Activated T-helper 17 cell treated with anti-CD3 and anti-CD28 coated beads, Interleukin-2, amount 50 U/mL, for 72 hours (primary cell): Measurements from ENCODE around the gene EFCC1. TPM values are rescaled to one million over a fixed set of nuclear protein-coding genes. Genes with fewer than 3 reads are reported as not detected.
A peak's percentile ranks its signal among the peaks of the same experiment; 100 is the strongest.

Experiments used
- ATAC-seq: fragments of 150-1000 bp; cut with Tn5 transposase; replicated peaks from 2 replicates; pipeline ENCODE4 v1.10.0; 2021; ENCODE audit warnings: mild to moderate bottlenecking, moderate library complexity
- H3K27ac Mint-ChIP-seq: one replicate; pipeline ENCODE4 v1.8.0; 2022; ENCODE audit warnings: mixed read lengths
- H3K27me3 Mint-ChIP-seq: one replicate; pipeline ENCODE4 v1.8.0; 2022; ENCODE audit warnings: mixed read lengths
- H3K36me3 Mint-ChIP-seq: one replicate; pipeline ENCODE4 v1.8.0; 2022; ENCODE audit warnings: low read depth, mild to moderate bottlenecking, mixed read lengths
- H3K4me1 Mint-ChIP-seq: one replicate; pipeline ENCODE4 v1.8.0; 2022; ENCODE audit warnings: mixed read lengths
- H3K4me3 Mint-ChIP-seq: one replicate; pipeline ENCODE4 v1.8.0; 2022; ENCODE audit warnings: mild to moderate bottlenecking, mixed read lengths
- H3K9me3 Mint-ChIP-seq: one replicate; pipeline ENCODE4 v1.8.0; 2022; ENCODE audit warnings: mixed read lengths
- total RNA-seq, 2 donors: library from RNA; stranded (reverse); gene quantifications; one replicate each; pipeline ENCODE4 v1.2.3, GENCODE V29; 2022

EFCC1 gene
- total RNA-seq, 2 donors from 2014 or later: not detected

DNA sequence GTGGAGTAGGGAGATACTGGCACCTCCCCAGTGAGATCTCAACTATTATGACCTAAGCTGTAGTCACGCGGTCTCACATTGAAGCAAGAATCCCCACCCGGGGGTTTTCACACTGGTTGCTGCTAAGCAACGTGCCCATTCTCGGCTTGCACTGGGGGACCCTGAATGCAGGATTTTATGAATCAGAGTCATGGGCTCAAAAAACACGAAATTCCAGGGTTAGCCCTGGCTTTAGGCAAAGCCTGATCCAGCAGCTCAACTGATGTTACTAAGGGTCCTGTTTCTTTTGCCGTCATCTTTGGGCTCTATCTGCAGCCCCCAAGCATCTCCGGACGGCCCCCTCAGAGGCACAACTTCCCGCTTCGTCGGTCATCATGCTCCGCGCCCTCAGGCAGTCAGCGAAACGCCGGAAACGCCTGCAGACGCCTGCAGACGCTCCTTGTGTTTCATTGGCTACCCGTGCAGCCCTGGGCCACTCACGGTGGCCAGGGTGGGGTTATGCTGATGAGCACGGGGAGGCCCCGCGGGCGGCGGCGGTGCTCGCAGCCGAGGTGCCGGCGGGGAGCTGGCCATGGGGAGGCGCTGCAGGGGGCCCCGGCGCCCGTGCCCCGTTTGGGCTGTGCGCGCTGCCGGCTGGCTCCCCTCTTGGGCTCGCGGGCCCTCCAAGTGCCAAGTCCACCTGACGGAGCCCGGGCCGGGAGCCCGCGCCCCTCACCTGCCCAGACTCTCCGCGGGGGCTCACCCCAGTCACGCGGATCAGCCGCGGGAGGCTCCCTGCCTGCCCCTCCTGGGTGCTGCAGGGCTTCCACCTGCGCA, 25.8 kb downstream of the EFCC1 start:
- H3K4me1 Mint-ChIP-seq: peaks cover 18% of the 10 kb centered on the region
- peak; percentile 100 for ATAC-seq
- H3K36me3 Mint-ChIP-seq: no peaks in the 10 kb centered on the region
- no peaks in the 10 kb centered on the region for H3K27me3 Mint-ChIP-seq
- H3K4me3 Mint-ChIP-seq: peak overlapping the region; percentile 85
- H3K27ac Mint-ChIP-seq: peak overlapping the region; percentile 86
- no peaks in the 10 kb centered on the region for H3K9me3 Mint-ChIP-seq

DNA sequence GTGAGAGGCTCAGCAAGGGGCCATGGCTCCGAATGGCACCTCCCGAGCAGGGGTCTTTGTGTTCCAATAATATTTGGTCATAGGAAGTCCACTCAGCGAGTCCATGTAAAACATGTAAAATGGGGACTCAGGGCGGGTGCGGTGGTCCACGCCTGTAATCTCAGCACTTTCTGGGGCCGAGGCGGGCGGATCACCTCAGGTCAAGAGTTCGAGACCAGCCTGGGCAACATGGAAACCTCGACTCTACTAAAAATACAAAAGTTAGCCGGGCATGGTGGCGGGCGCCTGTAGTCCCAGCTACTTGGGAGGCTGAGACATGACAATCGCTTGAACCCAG, 26.4 kb downstream of the EFCC1 start:
- H3K27me3 Mint-ChIP-seq: no peaks in the 10 kb centered on the region
- H3K27ac Mint-ChIP-seq: no peak overlapping the region
- peak overlapping the region; percentile 85 for H3K4me3 Mint-ChIP-seq
- H3K36me3 Mint-ChIP-seq: no peaks in the 10 kb centered on the region
- peaks cover 18% of the 10 kb centered on the region for H3K4me1 Mint-ChIP-seq
- H3K9me3 Mint-ChIP-seq: no peaks in the 10 kb centered on the region
- no peak for ATAC-seq

DNA sequence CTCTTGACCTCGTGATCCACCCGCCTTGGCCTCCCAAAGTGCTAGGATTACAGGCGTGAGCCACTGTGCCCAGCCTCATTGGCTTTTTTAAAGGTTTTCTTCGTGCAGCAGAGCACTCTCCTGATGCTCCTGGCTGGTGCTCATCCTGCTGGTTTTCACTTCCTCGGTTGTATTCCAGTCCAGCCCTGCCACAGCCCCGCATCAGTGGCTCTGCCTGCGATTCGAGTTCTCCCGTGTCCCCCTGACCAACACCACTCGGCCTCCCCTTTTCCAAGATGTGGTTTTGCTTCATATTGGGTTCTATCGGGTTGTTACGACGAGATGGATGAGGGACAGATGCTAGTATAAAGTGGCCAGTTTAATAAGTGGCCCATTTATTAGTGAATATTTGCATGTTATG, 27.8 kb downstream of the EFCC1 start:
- ATAC-seq: no peak
- H3K36me3 Mint-ChIP-seq: no peaks in the 10 kb centered on the region
- H3K27me3 Mint-ChIP-seq: no peaks in the 10 kb centered on the region
- no peaks in the 10 kb centered on the region for H3K9me3 Mint-ChIP-seq
- H3K4me1 Mint-ChIP-seq: peaks cover 22% of the 10 kb centered on the region
- no peak overlapping the region for H3K4me3 Mint-ChIP-seq
- no peak overlapping the region for H3K27ac Mint-ChIP-seq

DNA sequence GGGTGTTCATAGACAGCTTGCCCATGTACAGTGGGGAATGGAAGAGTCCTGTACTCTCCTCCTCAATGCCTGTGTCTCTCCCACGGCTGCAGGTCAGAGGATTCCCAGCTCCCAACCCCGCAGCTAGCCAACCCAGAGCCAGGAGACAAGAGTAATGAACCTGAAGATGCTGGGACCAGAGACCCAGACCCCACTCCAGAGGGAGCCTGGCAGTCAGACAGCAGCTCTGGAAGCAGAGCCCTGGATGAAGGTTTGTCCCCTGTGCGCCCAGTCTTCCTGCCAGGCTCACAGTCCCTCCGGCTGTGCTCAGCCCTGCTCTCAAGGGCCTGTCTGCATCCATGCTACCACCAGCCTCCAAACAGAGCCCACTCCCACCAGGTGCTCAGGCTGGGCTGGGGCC, 29.5 kb downstream of the EFCC1 start:
- ATAC-seq: no peak
- Mint-ChIP-seq H3K4me3 (no peak overlapping the region), H3K9me3 (no peaks in the 10 kb centered on the region), H3K4me1 (peaks cover 14% of the 10 kb centered on the region), H3K27me3 (no peaks in the 10 kb centered on the region), H3K27ac (no peak overlapping the region), H3K36me3 (no peaks in the 10 kb centered on the region)

DNA sequence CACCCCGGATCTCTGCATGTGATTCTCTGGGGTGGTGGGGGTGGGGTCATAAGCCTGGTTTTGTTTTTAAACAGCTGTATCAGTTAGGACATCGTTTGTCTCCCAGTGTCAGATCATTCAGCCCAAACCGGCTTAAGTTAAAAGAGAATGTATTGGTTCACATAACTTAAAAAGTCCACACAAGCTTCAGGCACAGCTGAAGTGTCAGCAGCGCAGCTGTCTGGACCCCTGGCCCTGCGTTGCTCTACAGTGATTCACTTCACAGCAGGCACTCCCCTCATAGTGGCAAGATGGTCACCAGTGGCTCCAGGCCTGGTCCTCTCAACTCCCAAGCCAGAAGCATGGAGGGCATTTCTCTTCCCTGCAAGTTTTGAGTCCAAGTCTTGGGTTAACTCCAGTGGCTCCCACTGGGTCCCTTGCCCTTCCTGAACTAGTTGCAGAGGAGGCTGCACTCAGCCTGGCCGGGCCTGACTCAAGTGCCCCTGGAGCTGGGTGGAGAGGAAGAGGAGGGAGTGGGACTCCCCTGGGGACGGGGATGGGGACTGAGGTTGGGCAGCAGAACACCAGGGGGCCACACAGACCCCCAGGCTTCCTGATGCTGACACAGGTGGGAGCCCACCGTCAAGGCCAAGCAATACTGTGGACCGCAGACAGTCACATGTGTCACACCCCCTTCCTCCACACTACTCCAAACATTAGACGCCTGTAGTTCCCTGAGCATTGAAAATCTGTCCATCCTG, 30.5 kb downstream of the EFCC1 start:
- Mint-ChIP-seq H3K36me3 (no peaks in the 10 kb centered on the region), H3K4me3 (no peak overlapping the region), H3K4me1 (peaks cover 8% of the 10 kb centered on the region), H3K27me3 (no peaks in the 10 kb centered on the region), H3K27ac (no peak overlapping the region), H3K9me3 (no peaks in the 10 kb centered on the region)
- ATAC-seq: no peak

DNA sequence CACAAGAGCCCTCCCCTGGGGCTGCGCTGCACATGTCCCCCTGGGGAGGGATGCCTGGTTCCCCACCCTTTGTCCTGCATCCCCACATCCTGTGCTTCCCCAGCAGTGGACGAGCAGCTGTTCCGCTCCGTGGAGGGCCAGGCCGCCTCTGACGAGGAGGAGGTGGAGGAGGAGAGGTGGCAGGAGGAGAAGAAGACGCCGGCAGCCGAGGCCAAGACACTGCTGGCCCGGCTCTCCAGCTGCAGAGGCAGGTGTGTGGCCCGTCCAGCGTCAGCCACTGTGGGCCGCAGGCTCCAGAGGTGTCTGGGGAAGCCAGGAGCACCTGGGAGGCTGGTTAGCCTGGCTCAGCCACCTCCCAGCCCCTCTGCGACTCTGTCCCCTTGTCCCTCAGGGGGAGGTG, 31.6 kb downstream of the EFCC1 start:
- Mint-ChIP-seq H3K36me3 (no peaks in the 10 kb centered on the region), H3K9me3 (no peaks in the 10 kb centered on the region), H3K4me1 (peaks cover 5% of the 10 kb centered on the region), H3K27ac (no peak overlapping the region), H3K27me3 (no peaks in the 10 kb centered on the region), H3K4me3 (no peak overlapping the region)
- ATAC-seq: no peak

DNA sequence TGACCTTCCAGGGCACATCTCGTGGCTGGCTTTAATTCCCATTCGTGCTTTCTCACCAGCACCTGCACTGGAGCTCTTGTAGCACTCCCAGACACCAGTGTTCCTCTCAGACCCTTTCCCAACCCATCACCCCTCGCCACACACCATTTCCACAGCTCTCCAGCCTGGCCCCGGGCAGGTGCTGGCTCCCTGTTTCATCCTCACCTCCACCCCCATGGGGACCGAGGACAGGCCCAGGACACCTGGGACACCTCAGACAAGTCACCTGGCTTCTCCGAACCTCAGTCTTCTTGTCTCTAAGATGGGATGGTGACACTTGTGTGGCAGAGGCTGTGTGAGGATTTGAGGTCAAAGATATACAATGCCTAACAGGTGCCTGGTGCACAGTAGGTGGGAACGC, 32.0 kb downstream of the EFCC1 start:
- no peak for ATAC-seq
- H3K4me3 Mint-ChIP-seq: no peak overlapping the region
- no peak overlapping the region for H3K27ac Mint-ChIP-seq
- H3K36me3 Mint-ChIP-seq: no peaks in the 10 kb centered on the region
- peaks cover 5% of the 10 kb centered on the region for H3K4me1 Mint-ChIP-seq
- H3K9me3 Mint-ChIP-seq: no peaks in the 10 kb centered on the region
- H3K27me3 Mint-ChIP-seq: no peaks in the 10 kb centered on the region

DNA sequence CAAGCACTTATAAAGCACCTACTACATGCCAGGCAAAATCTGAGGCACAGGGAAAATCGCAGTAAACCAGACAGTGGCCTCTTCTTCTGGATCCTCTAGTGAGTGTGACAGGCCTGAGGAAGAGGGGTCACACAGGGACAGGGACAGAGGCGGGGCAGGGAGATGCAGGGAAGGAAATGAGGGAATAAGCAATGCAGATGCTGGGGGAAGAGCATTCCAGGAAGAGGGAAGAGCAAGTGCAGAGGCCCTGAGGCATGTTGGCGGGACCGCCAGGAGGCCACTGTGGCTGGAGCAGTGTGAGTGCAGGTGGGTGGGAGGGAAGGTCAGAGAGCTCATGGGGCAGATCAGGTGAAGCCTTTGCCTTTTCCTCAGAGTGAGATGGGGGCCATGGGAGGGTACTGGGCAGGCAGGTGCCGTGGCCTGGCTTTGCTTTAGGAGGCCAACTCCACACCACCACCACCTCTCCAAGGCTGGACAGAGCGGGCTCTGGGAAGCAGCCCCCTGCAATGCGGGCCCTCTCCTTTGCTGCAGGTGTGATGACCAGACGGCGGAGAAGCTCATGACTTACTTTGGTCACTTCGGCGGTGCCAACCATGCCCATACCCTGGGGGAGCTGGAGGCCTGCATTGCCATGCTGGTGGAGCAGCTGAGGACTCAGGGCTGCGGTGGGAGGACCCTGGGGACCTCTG, 32.7 kb downstream of the EFCC1 start:
- Mint-ChIP-seq H3K9me3 (no peaks in the 10 kb centered on the region), H3K4me3 (no peak overlapping the region), H3K27ac (no peak overlapping the region), H3K36me3 (no peaks in the 10 kb centered on the region), H3K4me1 (peaks cover 5% of the 10 kb centered on the region), H3K27me3 (no peaks in the 10 kb centered on the region)
- ATAC-seq: no peak

DNA sequence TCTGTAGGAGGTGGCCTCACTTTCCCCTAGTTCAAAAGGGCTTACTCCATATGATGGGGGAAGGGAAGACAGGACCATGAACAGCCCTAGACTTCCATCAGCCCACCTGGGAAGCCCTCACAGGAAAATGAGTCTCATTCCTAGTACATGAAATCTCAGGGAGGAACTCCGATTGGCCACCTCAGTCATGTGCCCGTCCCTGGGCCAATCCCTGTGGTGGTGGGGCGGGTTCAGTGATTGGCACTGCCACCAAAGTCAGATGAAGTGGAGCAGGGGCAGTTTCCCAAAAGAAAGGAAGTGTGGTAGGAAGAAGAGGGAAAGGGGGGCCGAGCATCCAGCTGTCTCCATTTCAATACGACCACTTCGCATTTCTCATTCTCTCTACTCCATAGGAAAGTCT, 33.5 kb downstream of the EFCC1 start:
- Mint-ChIP-seq H3K36me3 (no peaks in the 10 kb centered on the region), H3K9me3 (no peaks in the 10 kb centered on the region), H3K27me3 (no peaks in the 10 kb centered on the region), H3K4me3 (no peak overlapping the region), H3K4me1 (peaks cover 5% of the 10 kb centered on the region), H3K27ac (no peak overlapping the region)
- peak; percentile 58 for ATAC-seq

DNA sequence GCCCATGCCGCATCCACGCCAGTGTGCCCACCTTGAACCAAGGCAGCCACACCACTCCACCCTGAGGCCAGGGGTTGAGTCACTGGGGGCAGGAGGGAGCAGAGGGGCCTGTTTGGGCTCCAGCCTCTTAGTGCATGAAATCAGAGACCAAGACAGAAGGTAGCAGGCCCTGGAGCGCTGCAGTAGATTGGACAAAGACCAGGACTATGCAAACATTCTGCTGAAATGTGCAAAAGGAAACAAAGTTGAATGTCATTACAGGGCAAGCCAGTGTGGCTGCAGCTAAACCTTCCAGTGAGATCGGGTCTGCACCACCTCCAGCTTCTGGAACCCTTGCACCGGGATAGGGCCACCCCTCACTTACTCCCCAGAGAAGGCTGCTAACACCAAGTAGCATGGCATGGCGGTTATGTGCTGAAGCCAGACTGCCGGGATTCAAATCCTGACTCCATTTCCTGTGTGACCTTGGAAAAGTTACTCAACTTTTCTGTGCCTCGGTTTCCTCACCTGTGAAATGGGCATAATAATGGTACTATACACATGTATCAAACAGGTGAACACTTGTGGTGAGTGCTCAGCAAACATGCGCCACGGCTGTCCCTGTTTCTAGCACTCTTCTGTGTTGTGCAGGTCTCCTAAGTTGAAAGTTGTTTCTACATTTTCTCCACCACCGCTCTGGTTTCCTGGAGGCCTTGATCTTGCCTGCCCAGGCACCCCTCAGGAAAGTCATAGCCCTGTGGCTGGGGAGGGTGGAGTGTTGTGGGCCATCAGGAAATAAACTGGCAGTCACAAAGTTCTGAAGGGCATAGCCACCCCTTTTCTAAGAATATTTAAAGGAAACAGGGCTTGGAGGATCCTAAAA, 34.5 kb downstream of the EFCC1 start:
- Mint-ChIP-seq H3K4me3 (no peak overlapping the region), H3K27me3 (no peaks in the 10 kb centered on the region), H3K36me3 (no peaks in the 10 kb centered on the region), H3K9me3 (no peaks in the 10 kb centered on the region), H3K4me1 (peaks cover 5% of the 10 kb centered on the region), H3K27ac (peak overlapping the region; percentile 19)
- no peak for ATAC-seq

DNA sequence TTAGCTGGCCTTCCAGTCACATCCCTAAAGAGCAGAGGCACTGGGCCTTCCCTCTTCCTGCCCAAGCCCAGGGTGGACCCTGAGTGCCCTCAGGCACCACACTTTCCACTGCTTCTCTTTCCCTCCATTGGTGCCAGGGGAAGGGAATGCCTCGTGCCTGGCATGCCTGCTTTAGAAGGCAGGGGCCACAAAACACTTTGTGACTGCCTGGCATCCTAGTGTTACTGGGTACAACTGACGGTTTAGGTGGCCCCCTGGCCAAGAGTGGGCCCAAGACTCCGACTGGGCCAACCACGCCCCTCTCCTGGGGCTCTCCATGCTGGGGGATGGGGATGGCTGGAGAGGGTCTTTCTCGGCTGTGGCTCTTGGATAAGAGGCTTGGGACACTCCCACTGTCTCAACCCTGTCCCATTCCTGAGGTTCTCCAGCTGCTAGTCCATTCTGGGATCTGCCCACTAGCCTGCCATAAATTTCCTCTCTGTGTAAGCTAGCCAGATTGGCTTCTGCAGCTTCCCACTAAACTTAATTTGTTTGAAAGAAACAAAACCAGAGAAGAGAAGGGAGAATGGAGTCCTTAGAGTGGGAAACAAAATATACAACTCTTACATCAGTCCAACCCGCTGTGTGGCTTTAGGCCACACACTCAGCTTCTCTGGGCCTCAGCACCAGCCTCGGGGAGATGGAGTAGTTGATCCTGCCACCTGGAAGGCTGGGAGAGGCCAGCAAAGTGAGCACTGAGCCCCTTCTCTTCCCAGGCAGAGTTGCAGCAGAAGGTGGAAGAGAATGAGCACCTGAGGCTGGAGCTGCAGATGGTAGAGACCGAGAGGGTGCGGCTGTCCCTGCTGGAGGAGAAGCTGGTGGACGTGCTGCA, 35.4 kb downstream of the EFCC1 start:
- Mint-ChIP-seq H3K27me3 (no peaks in the 10 kb centered on the region), H3K4me3 (no peak overlapping the region), H3K36me3 (no peaks in the 10 kb centered on the region), H3K4me1 (peaks cover 5% of the 10 kb centered on the region), H3K27ac (peak overlapping the region; percentile 19), H3K9me3 (no peaks in the 10 kb centered on the region)
- ATAC-seq: no peak

DNA sequence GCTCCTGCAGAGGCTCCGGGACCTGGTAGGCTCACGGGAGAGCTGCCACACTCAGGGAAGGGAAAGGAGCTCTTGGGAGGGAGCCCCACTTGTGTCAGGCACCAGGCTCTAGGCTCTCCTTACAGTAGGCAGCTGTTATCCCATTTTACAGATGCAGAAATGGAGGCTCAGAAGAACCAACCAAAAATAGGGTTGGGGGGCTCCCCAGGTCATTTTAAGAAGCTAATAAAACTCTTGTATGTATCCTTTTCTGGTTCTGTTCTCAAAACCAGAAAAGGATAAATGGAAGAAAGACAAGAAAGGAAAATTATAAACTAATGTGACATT, 36.0 kb downstream of the EFCC1 start:
- ATAC-seq: no peak
- peak overlapping the region; percentile 19 for H3K27ac Mint-ChIP-seq

DNA sequence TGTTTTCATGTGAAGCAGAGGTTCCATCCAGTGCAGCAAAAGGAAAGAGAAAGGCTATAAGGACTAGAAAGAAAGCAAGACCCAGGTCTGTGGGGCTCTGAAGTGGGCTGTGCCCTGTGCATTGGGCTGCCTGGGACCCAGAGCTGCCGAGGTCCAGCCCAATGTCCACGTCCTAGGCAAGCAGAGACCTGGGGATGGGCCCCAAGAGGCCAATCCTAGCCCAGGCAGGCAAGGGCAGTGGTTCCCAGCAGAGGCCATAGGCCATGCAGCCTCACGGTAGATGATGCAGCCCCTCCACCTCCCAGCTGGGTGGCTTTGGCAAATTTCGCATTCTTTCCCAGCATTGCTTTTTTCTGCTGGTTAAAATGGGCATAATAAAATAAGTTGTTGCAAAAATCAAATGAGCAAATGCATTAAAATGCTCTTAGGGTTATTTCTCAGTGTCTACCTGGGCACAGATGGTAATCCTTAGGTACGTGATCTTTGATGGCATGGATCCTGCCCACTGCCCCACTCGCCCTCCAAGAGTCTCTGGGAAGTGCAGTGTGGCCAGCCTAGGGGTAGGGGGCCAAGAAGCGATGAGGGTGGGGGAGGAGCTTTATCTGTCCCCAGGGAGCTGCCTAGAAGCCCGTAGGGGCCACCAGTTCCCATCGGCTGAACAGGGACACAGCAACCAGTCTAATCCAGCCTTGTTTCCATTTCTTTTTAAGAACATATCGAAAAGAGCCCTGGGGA, 37.2 kb downstream of the EFCC1 start:
- no peak overlapping the region for H3K4me3 Mint-ChIP-seq
- ATAC-seq: no peak
- no peaks in the 10 kb centered on the region for H3K27me3 Mint-ChIP-seq
- H3K4me1 Mint-ChIP-seq: peaks cover 4% of the 10 kb centered on the region
- H3K9me3 Mint-ChIP-seq: no peaks in the 10 kb centered on the region
- no peaks in the 10 kb centered on the region for H3K36me3 Mint-ChIP-seq
- H3K27ac Mint-ChIP-seq: no peak overlapping the region

More for the DNA sequence above, 36.0 kb downstream of the EFCC1 start:
- Mint-ChIP-seq H3K27me3 (no peaks in the 10 kb centered on the region), H3K36me3 (no peaks in the 10 kb centered on the region), H3K4me1 (peaks cover 5% of the 10 kb centered on the region), H3K9me3 (no peaks in the 10 kb centered on the region), H3K4me3 (no peak overlapping the region)
